GM11168 (cell line): ENCODE measurements around the gene TBX1.
"Not testable (repeated sequence)": the region's sequence is repeated elsewhere in the genome, so short reads cannot be mapped to it uniquely, and the experiment has no call there.

ENCODE experiments used
- in situ Hi-C: fragments of 300-500 bp; cut with MboI; formaldehyde crosslinking; loops from one replicate; pipeline ENCODE4 v1.12.0; 2022; ENCODE audit warnings: low sequenced_read_pairs; ENCODE audit not compliant: unreplicated experiment

TBX1 gene

DNA sequence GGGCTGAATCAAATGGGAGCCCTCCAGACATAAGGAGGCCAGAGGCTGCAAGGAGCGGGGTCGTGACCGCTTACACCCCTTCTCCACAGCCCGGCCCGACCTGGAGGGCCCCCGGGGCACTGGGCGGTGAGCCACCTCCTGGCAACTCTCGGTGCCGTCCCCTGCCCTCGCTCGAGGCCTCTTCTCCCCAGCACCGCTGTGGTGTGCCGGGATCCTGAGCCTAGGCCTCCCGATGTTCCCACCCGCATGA lies 37.7 kb upstream of the TBX1 start:
- in situ Hi-C loops, result no loop called here

- in situ Hi-C loops, result no loop called here
These were observed 37.2 kb upstream of the TBX1 start, which contains the start of gene GP1BB for GRCh38 chr22:19723232-19723982. GP1BB (plus strand) TSS chr22:19723539; CDS start chr22:19723570, 31 bp downstream.

DNA sequence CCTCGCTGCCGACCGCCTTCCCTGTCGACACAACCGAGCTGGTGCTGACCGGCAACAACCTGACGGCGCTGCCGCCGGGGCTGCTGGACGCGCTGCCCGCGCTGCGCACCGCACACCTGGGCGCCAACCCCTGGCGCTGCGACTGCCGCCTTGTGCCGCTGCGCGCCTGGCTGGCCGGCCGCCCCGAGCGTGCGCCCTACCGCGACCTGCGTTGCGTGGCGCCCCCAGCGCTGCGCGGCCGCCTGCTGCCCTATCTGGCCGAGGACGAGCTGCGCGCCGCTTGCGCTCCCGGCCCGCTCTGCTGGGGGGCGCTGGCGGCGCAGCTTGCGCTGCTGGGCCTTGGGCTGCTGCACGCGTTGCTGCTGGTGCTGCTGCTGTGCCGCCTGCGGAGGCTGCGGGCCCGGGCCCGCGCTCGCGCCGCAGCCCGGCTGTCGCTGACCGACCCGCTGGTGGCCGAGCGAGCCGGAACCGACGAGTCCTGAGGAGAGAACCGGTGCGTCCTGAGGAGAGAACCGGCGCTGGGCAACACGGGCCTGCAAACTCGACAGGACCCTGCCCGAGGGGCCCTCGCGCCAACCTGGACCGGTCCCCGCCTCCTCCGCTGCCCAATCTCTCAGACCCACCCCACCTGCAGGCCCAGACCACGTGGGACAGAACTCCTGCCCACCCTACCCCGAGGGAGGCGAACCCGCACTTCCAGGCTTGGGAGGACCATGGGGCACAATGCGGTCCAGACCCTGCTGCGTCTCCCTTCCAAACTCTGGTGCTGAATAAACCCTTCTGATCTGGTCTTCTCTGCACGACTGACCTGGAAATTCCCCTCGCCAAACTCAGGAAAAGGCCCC lies 36.4 kb upstream of the TBX1 start:
- in situ Hi-C loops, result no loop called here

DNA sequence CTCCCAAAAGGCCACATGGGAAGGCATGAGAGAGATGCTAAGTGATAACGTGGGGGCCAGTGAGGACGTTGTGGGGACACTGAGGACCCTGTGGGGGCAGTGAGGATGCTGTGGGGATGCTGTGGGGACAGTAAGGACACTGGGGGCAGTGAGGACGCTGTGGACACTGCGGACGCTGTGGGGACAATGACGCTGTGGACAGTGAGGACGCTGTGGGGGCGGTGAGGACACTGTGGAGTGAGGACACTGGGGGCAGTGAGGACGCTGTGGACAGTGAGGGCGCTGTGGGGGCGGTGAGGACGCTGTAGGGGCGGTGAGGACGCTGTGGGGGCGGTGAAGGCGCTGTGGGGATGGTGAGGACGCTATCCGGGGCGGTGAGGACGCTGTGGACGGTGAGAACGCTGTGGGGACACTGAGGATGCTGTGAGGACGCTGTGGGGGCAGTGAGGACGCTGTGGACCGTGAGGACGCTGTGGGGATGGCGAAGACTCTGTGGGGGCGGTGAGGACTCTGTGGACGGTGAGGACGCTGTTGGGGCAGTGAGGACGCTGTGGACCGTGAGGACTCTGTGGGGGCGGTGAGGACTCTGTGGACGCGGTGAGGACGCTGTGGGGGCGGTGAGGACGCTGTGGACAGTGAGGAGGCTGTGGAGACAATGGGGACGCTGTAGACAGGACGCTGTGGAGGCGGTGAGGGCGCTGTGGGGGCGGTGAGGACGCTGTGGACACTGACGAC lies 35.5 kb upstream of the TBX1 start:
- in situ Hi-C loops, result no loop called here

GRCh38 chr22:19726064-19726788 lies 34.4 kb upstream of the TBX1 start:
- in situ Hi-C loops, result not testable (repeated sequence)

GRCh38 chr22:19727310-19728150 lies 33.0 kb upstream of the TBX1 start:
- in situ Hi-C loops, result no loop called here

GRCh38 chr22:19728271-19728670 lies 32.3 kb upstream of the TBX1 start:
- in situ Hi-C loops, result no loop called here

DNA sequence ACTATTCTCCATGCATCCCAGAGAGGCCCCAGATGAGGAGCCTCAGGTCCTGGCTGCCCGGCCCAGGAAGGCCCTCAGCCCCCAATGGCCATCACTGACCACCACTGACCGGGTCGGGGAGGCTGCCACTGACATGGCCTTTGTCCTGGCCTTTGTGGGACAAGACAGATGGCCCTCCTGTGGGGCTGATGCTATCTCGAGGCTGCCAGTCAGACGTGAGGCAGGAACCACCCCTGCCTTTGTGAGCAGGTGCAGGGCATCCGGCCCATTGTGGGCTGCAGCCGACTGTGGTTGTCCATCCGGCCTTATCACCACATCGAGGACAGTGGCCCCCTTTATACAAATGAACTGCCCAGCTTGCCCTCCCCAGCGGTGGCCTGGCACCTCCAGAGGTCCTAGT lies 31.7 kb upstream of the TBX1 start:
- in situ Hi-C loops, result no loop called here

- in situ Hi-C loops, result no loop called here
These were observed 31.1 kb upstream of the TBX1 start for GRCh38 chr22:19729507-19729906.

DNA sequence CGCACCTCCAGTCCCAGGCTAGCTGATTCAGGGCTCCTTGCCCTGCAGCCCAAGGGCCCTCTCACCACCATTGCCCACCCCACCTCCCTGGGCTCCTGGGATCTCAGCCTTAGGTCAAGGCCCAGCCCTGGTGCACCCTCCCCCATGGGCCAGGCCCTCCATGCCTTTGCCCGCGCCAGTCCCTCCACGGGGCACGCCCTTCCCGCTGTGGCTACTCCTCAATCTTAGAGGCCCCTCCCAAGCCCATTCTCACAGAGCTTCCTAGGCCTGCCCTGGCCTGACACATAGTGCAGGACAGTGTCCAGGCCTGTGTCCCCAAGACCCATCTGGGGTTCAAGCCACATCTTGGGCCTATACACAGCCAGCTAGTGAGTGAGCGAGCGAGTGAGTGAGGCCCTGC lies 30.4 kb upstream of the TBX1 start:
- in situ Hi-C loops, result no loop called here

DNA sequence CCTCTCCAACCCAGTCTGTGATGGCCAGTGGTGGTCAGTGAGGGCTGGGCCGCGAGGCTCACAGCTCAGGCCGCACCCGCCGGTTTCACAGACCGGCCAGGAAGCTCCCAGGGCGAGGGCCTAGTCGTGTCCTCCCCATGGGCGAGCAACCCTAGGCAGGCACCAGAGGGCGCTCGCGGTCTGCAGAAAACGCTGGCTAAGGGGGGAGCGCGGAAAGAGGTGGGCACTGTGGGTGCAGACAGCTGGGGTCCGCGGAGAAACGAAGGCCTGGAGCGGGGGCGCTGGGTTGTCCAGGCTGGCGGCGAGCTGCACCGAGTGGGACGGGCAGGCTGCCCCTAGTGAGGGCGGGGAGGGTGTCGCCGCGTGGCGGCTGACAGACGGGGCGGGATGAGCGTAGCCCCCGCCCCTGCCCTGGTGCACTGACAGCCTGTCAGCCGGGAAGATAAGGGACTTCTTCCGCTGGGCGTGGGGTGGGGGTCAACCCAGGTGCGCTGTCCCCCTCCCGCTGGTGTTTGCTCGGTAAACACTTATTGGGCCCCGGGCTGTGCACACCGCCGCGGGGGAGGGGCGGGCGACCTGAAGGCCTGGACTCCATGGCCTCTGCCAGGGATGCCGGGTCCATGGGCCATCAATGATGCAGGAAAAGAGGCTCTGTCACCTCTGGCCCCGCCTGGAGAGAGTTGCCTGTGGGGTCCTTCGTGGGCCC lies 29.8 kb upstream of the TBX1 start:
- in situ Hi-C loops, result no loop called here

GRCh38 chr22:19731361-19732135 lies 29.0 kb upstream of the TBX1 start:
- in situ Hi-C loops, result no loop called here

- in situ Hi-C loops, result no loop called here
These were observed 28.0 kb upstream of the TBX1 start for GRCh38 chr22:19732403-19733113.

DNA sequence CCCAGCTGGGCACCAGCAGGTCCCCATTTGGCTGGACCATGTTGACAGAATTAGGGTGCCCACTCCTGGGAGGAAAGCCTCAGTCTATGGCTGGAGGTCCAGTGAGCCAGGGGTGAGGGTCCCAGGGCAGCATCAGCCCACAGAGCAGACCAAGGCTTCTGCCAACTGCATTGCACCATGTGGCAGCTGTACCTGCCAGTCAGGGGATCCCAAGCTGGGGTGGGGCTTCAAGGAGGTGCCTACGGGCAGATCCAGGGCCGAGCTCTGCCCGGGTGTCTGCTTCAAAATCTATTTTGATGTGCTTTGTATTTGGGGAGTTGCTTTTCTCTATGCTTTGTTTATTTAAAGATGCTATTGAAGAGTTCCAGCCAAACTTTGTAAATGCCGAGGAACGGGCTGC lies 26.8 kb upstream of the TBX1 start:
- in situ Hi-C loops, result no loop called here

- in situ Hi-C loops, result no loop called here
These were observed 26.4 kb upstream of the TBX1 start for GRCh38 chr22:19734163-19734562.

DNA sequence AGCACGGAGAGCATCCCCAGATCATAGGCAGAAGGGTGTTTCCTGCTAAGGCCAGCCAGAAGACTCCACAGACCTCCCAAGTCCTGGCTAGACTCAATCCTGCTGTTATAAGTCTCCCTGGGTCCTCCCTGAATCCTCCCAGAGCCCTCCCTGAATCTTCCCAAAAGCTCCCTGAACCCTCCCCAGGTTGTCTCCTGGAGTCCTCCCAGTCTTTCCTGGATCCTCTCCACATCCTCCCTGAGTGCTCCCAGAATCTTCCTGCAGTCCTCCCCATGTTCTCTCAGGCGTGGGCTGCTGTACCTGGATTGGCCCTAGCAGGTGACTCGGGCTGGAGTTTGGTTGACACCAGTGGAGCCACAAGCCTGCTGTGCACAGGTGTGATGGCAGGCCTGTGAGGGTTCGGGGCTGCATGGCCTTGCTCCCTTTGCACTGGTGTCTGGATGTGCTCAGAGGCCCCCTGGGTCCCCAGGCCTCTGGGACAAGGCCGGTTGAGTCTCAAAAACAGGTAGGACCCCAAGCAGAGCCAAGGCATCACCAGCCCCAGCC lies 25.7 kb upstream of the TBX1 start:
- in situ Hi-C loops, result no loop called here
